Central memory CD4-positive, alpha-beta T cell (primary cell): Measurements from ENCODE around the gene SOX13.

ENCODE experiments used
- DNase-seq: peaks from one replicate; pipeline ENCODE4 v3.0.0; 2022

The SOX13 gene

DNA sequence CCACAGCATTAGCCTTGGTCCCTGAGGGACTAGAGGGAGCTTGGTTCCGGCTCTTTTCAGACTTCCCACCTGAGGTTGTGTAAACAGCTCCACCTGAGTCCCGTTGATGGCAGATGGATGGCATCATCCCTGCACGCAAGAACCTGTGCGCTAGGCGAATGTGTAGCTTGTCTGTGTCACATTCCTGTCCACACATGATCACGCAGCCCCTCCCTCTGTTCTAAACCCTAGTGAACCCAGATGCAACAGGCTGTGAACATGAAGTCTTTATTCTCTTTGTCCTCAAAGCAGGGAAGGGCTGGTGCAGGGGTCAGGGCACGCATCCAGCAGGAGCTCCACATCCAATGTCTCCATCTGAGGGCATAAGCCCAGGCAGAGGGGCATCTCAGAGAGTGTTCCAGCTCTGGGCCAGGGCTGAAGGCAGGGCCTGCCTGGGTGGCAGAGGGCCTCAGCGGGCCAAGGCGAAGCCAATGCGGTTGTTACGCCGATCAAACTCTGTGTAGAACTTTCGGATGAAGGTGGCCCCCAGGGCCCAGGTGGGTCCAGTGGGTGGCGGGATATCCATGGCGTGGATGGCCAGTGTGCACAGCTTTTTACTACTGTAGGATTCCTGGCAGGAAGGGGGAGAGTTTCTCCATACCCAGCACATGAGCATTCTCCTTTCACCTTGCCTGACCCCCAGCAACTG, 81.8 kb downstream of the SOX13 start:
- no peak for DNase-seq

DNA sequence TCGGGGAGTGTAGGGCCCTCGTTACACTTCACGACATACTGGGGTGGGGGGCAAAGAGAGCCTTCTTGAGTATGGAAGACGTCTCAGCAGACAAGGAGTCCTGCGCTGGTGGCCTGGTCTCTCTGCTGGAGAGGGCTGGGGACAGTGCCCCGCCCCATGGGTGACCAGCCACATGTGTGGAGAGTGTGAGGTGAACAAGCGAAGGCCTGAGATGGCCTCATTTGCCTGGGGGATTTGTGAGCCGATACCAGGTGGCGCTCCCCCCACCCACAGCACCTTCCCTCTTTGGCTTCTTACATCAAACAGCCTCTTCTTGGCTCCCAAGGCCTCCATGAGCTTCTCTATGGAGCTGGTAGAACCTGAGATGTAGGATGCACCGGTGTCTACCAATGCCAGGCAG, 83.0 kb downstream of the SOX13 start:
- no peak for DNase-seq

DNA sequence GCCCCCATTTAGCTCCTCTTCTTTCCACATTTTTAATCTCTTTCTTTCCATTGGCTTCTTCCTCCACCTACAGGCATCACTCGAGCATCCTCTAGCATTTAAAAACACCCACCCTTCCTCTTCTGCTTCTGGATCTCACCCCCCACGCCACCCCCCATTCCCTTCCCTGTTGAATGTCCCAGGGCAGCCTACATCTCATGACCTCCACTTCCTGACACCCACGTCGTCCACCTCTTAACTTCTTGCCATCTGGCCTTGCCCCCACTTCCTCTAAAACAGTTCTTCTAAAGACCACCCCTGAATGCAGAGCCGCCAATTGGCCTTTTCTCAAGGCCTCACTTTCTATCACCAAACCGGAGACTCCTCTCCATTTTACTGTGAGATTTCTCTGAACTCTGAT, 85.0 kb downstream of the SOX13 start:
- DNase-seq: no peak

DNA sequence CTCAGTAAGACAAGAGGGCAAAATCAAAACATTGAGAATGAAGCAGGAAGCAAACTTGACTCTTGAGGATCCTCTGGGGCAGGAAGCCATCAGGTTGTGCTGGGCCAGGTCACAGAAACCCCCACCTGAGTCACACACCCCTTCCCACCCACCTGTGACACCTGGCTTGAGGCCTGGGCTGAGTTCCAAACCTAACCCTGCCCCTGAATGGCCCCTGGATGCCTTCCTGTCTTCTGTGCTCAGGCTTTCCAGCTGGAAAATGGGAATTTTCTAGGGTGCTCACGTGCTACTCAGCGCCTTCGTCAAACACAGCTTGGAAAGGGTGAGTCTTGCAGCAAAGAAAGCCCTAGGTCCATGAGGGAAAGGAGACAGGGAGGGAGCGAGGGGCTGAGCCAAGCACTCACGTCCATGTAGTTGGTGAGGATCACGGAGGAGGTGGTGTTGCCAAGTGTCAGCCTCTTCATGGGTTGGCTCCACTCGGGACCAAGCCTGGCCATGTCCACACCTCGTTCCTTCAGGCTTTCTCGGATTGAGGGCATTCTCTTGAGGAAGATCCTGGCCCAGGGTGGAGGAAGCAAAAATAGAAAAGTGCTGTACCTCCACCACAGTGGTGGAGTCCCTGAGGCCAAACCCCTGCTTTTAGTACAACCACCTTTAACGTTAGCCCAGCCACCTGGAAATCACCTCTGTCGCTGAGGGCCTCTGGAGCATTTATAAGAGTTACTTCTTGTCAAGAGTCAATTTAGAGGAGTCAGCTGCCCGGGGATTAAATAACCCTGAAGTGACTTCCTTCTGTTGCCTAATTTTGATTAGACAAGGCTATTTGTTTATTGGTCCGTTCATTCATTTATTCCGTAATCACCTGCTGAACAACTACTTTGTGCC, 88.9 kb downstream of the SOX13 start:
- DNase-seq: no peak

DNA sequence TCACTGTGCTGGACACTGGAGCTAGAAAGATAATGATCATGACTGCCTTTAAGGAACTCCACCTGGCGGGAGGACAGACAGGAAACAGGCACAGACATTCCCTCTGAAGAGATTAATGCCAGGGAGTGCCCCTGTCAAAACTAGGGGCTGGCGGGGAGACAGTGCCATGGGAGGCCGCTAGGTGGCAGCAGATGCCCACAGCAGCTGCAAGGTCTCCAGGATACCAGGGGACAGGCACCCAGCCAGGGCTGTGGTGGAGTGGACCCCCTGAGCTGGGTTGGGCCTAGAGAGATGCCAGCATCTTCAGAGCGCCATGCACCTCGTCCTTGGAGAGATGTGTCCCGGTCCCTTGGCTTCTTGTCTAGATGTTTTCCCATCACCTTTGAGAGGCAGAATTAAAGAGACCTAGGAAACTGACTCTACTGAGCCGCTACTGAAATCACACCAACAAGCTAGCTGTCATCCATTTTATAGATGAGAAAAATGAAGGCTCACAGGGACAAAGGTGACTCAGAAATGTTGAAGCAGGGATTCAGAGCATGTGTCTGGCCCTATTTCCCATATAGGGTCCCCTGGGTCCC, 89.7 kb downstream of the SOX13 start:
- DNase-seq: peak; percentile 64

DNA sequence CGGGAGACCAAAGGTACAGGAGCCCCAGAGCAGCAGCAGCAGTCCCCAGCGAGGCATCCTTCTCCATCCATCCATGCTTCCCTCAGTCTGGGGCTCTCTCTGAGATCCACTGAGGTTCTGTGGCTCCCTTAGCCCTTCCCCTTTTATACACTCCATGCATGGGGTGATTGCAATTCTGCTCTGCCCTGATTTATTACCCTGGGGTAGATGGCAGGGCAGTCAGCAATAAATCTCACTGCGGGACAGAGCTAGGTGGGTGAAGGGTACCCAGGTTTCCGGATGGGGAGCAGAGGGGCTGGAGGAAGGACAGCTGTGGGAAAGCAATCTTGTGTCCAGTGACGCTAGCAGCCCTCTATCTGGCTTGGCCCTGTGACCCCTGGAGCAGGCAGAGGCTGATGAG, 93.3 kb downstream of the SOX13 start, which contains the start of gene REN:
Gene REN, minus strand, starts transcription at position 119 of the 400 bp plus-strand sequence. Its CDS starts 44 bp downstream, at position 75.
- DNase-seq: no peak

DNA sequence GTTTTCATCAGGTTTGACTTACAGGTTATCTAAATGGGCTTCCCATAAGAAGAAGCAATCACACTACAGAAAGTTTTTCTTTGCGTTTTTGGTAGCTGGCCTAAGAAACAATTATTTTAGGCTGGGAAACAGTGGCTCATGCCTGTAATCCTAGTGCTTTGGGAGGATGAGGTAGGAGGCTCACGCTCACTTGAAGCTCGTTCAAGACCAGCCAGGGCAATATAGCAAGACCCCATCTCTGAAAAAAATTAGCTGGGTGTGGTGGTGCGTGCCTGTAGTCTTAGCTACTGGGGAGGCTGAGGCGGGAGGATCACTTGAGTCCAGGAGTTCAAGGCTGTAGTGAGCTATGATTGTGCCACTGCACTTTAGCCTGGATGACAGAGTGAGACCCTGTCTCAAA, 94.8 kb downstream of the SOX13 start:
- no peak for DNase-seq

DNA sequence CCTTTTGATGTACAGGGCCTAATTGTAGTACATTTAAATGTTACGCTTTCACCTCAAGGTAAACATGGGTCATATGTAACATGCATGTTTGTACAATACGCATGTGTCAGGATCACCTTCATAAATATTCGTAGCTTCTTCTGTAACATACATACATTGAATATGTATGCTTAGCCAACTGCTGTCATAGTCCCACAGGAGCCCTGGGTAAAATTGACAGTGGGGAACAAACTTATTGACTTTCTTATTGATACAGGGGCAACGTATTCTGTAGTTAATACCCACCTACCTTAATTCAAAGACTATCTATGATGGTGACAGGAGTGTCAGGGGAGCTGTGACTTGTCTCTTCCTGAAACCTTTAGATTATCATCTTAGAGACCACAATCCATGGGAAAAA, 96.9 kb downstream of the SOX13 start:
- DNase-seq: no peak

DNA sequence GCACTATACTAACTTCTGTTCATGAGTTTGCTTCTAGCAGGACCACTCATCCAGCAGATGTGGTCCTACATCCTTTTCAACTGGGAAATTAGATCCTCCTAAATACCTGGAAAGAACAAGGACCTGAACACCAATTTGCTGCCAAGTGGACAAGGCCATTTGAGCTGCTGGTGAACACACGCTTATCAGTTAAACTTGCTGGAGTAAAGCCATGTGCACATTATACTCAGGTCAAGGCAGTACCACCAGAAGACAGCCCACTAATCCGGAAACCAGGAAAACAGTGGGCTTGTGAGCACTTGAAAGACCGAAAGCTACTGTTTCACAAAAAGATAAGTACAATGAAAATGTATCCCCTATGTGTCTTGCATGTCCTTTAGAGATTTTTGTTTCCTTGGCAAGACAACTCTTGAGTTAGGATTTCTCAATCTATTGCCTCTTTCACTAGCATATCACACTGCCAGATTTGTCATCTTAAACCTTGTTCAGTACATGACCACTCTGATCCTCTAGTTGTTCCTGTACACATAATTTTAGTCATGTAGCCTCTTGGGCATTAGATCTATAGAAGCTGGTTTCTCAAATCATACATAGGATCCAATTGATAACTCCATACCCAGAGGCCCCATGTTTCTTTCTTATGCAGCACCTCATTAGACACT, 97.7 kb downstream of the SOX13 start:
- no peak for DNase-seq

DNA sequence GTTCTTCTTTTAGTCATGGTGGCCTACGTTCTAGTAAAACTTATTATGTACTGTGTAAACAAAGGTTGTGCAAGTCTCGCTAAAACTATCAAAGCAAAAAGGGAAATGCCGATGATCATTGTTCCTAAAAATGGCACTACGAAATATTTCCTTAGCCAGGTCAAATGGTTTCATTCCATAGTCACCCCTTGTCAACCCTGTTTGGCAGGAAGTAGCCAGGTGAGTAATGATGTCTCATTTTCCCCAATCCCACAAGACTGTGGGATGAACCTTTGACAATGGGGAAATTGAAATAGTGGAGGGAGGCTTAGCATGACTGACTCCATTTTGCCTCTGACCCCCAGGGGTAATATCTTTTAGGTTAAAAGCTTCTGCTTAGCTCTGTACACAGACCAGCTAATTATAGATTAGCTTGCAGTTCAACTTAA, 98.8 kb downstream of the SOX13 start:
- no peak for DNase-seq

DNA sequence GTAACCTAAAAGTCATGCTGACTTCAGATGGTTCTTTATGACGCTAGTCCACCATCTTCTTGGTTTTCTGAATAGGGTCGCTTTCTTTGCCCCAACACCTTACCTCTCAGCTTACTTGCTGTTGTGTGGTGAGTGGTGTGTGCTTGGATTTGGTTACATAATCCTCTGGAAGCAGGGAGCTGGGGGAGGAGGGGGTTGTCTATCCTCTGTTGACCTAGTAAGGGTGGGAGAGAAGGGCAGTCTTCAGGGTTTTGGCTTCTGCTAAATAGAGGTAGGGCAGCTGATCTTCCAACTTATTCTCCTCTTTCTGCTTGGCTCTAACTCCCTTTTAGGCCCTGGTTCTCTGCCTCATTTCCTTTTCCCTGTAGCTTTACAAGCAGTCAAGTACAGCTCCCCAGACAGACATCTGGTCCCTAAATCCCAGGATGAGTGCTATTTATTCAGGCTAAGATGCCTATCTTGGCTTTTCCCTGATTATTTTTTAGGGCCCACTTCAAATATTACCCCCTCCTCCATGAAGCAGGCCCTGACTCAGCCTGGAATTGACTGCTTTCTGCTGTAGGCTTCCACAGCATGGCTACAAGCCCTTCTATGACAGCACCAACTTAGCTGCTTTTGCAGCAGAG, 99.6 kb downstream of the SOX13 start:
- DNase-seq: no peak

DNA sequence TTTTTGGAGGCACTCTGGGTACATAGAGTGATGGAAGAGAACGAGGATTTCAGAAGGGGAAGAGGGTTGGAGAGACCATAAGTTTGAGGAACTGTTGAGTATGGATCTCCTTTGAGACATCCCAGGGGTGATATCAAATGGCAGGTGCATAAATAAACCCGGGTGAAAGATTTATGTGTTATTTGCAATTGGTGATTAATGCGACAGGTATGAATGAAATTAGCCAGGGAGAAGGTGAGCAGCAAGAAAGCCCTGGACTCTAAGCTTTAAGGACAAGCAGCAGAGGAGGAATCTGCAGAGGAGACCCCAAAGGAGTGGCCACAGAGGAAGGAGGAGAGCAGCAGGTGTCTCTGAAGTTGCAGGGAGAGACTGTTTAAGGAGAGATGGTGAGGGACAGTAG, 102.0 kb downstream of the SOX13 start:
- no peak for DNase-seq

DNA sequence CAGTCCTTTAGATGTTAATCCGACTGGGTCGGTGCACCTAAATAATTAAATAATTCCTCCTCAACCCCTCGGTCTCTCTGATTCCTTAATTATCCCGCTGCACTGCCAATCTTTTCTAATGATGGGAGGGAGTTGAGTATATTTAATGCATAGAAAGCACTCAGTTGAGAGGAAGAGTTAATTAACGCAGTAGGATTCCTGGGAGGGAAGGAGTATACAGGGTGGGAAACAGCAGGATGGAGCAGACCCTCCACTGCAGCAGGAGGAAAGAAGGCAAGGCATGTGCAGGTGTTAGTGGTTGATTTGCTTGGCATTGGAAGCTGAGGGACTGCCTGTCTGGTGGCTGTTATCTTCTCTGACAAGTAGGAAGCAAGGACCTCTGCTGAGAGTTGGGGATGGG, 103.1 kb downstream of the SOX13 start:
- no peak for DNase-seq

DNA sequence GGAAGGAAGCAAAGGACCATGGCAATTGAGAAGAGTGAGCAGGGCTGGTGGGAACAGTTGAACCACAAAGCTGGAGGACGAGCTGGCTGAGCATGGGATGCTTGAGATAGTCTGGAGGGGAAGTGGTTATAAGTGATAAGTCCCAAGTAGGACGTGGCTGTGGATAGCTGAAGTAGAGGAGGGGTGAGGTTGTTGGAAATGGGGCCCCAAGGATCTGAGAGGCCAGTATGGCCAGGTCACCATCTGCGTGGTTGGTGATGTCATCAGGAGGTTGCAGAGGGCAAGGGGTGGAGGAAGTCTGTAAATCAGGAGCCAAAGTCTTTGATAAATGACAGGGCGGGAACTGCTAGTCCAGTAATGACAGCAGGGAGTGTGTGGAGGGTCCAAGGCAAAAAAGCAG, 104.2 kb downstream of the SOX13 start:
- no peak for DNase-seq
